Liver (tissue), 3 donors: ENCODE results near the gene UBE2E2.

Source experiments
- ATF3 ChIP-seq: IDR thresholded peaks from 2 replicates; pipeline ENCODE4 v1.6.1; 2016; ENCODE audit warnings: antibody characterized with exemption
- CTCF ChIP-seq: fragments of 150-350 bp; IDR thresholded peaks from 2 replicates; pipeline ENCODE4 v1.5.1; 2017; ENCODE audit warnings: improper control_type of control experiment, low read depth, low read length; ENCODE audit not compliant: missing input control
- EGR1 ChIP-seq, 2 donors: IDR thresholded peaks; 2 replicates each; pipeline ENCODE4 v1.6.1; 2016 to 2018; ENCODE audit warnings: antibody characterized with exemption in 2 of 2, low read depth in 2 of 2
- FOXA2 ChIP-seq: IDR thresholded peaks from 2 replicates; pipeline ENCODE4 v1.6.1; 2016; ENCODE audit warnings: antibody characterized with exemption
- GABPA ChIP-seq, 2 donors: IDR thresholded peaks in 1 of 2; conservative IDR thresholded peaks in 1 of 2; 2 replicates each; pipeline ENCODE4 v1.6.1; 2016; ENCODE audit warnings: antibody characterized with exemption in 2 of 2, mild to moderate bottlenecking in 1 of 2, moderate library complexity in 1 of 2
- HNF4G ChIP-seq: IDR thresholded peaks from 2 replicates; pipeline ENCODE4 v1.6.1; 2016; ENCODE audit warnings: antibody characterized with exemption
- JUND ChIP-seq, 2 donors: IDR thresholded peaks; 2 replicates each; pipeline ENCODE4 v1.6.1; 2016; ENCODE audit warnings: antibody characterized with exemption in 2 of 2
- MAX ChIP-seq: IDR thresholded peaks from 2 replicates; pipeline ENCODE4 v1.6.1; 2016; ENCODE audit warnings: antibody characterized with exemption
- RAD21 ChIP-seq, 2 donors: IDR thresholded peaks; 2 replicates each; pipeline ENCODE4 v1.6.1; 2016; ENCODE audit warnings: antibody characterized with exemption in 2 of 2, mild to moderate bottlenecking in 2 of 2
- REST ChIP-seq: IDR thresholded peaks from 2 replicates; pipeline ENCODE4 v1.6.1; 2016; ENCODE audit warnings: antibody characterized with exemption, mild to moderate bottlenecking
- RXRA ChIP-seq, 2 donors: IDR thresholded peaks; 2 replicates each; pipeline ENCODE4 v1.6.1; 2017 to 2018; ENCODE audit warnings: antibody characterized with exemption in 2 of 2, mild to moderate bottlenecking in 1 of 2
- SP1 ChIP-seq: IDR thresholded peaks from 2 replicates; pipeline ENCODE4 v1.6.1; 2018; ENCODE audit warnings: antibody characterized with exemption, mild to moderate bottlenecking
- TAF1 ChIP-seq: conservative IDR thresholded peaks from 2 replicates; pipeline ENCODE4 v1.6.1; 2016; ENCODE audit warnings: antibody characterized with exemption, mild to moderate bottlenecking
- donor health status: healthy.
- donor health status: healthy.

- TF ChIP-seq ATF3: no peak
- no peak for TF ChIP-seq CTCF
- no peak for TF ChIP-seq TAF1
- no peak for TF ChIP-seq JUND (IDR thresholded peaks at IDR 0.05)
- no peak for TF ChIP-seq RAD21 (IDR thresholded peaks at IDR 0.05)
- TF ChIP-seq HNF4G: no peak
- no peak for TF ChIP-seq GABPA (IDR thresholded peaks at IDR 0.05 in 1 of 2, conservative IDR thresholded peaks at IDR 0.05 in 1 of 2)
- no peak for TF ChIP-seq MAX
- TF ChIP-seq EGR1 (IDR thresholded peaks at IDR 0.05; ENCODE audit: low read depth in 2 of 2): no peak
- TF ChIP-seq FOXA2: no peak
- TF ChIP-seq SP1: no peak
- TF ChIP-seq REST: no peak
- TF ChIP-seq RXRA (IDR thresholded peaks at IDR 0.05): no peak
Observed at GRCh38 chr3:23236890-23237289, 33.8 kb downstream of the UBE2E2 start.
